Placental epithelial cell (primary cell): ENCODE measurements around the gene F8A1. TPM values are rescaled to one million over a fixed set of nuclear protein-coding genes. Genes with fewer than 3 reads are reported as not detected.

Experiments used
- small RNA-seq: library from RNA; depleted of rRNA; stranded (forward); fragments of <200 nt; gene quantifications from one replicate; pipeline ENCODE3, GENCODE V24; 2012
- total RNA-seq: library from RNA; depleted of rRNA; stranded (reverse); fragments of >200 nt; gene quantifications from 2 replicates; pipeline ENCODE4 v1.2.3, GENCODE V29; 2012

F8A1 gene
- total RNA-seq, result 4.3 and 7.9 TPM in 2 replicates

GRCh38 chrX:154886069-154886788 is at the start of gene F8A1:
Gene F8A1 (plus strand): TSS chrX:154886355. CDS start chrX:154886375, 20 bp downstream.

Small RNAs within 50 kb of the gene (small RNA-seq; reads per million reads assigned to genes)
- not detected for gene MIR1184-1

Other genes starting within 250 kb of the F8A1 start
- gene CTAG2, start 232.8 kb upstream of the F8A1 start, total RNA-seq, result 0.39 TPM in 1 of 2 replicates, not detected in the other
- 0.11 and 0.39 TPM in 2 replicates for gene GAB3, start 135.3 kb upstream of the F8A1 start, total RNA-seq
- 20.4 and 26.1 TPM in 2 replicates for gene DKC1, start 123.5 kb upstream of the F8A1 start, total RNA-seq
- 6.7 and 9.2 TPM in 2 replicates for gene MPP1, start 80.9 kb upstream of the F8A1 start, total RNA-seq
- gene SMIM9, start 51.7 kb upstream of the F8A1 start, total RNA-seq, result not detected in 2 replicates
- 1.6 and 2.6 TPM in 2 replicates for gene F8, start 136.4 kb downstream of the F8A1 start, total RNA-seq
- 36.1 and 42.5 TPM in 2 replicates for gene FUNDC2, start 140.5 kb downstream of the F8A1 start, total RNA-seq
- gene CMC4, start 184.8 kb downstream of the F8A1 start, total RNA-seq, result 13.7 and 16.3 TPM in 2 replicates
- 1.4 and 17.7 TPM in 2 replicates for gene MTCP1, start 184.8 kb downstream of the F8A1 start, total RNA-seq
- gene BRCC3, start 185.2 kb downstream of the F8A1 start, total RNA-seq, result 7.5 and 9.9 TPM in 2 replicates